ENCODE data around the gene TXNDC2. TPM values are rescaled to one million over a fixed set of nuclear protein-coding genes. Genes with fewer than 3 reads are reported as not detected.

Gene TXNDC2
- total RNA-seq, 2 donors from 2014 or later, result 3.6 TPM; not detected in 1

DNA sequence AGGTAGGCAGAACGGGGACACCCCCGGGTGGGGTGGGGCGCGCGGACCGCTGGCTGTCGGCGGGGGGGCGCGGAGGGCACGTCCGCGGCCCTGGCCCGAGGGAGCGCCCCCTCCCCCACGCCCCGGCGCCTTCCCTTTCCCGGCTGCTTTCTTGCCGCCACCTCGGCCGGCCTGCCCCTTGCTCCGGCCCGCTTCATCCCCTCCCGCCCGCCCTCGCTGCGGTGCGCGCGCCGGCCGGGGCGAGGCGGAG is 28.5 kb downstream of the TXNDC2 start:
- H3K4me1 ChIP-seq (replicated peaks), result peaks cover 5% of the 10 kb centered on the region
- DNase-seq (ENCODE audit: low spot score), result no peak
- peak overlapping the region; percentile 99 to 100 for H3K27ac ChIP-seq
- no peaks in the 10 kb centered on the region for H3K36me3 ChIP-seq
- no peaks in the 10 kb centered on the region for H3K9me3 ChIP-seq
- TF ChIP-seq POLR2AphosphoS5 (IDR thresholded peaks at IDR 0.05) (no peak), POLR2A (IDR thresholded peaks at IDR 0.05) (no peak)
- TF ChIP-seq, protein P1, sequence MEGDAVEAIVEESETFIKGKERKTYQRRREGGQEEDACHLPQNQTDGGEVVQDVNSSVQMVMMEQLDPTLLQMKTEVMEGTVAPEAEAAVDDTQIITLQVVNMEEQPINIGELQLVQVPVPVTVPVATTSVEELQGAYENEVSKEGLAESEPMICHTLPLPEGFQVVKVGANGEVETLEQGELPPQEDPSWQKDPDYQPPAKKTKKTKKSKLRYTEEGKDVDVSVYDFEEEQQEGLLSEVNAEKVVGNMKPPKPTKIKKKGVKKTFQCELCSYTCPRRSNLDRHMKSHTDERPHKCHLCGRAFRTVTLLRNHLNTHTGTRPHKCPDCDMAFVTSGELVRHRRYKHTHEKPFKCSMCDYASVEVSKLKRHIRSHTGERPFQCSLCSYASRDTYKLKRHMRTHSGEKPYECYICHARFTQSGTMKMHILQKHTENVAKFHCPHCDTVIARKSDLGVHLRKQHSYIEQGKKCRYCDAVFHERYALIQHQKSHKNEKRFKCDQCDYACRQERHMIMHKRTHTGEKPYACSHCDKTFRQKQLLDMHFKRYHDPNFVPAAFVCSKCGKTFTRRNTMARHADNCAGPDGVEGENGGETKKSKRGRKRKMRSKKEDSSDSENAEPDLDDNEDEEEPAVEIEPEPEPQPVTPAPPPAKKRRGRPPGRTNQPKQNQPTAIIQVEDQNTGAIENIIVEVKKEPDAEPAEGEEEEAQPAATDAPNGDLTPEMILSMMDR (IDR thresholded peaks at IDR 0.05), result no peak
- no peaks in the 10 kb centered on the region for H3K27me3 ChIP-seq (replicated peaks; ENCODE audit: insufficient read depth)
- intact Hi-C loops (cut with DNase I), result loop anchor here (2.0 to 10.0 kb wide), 3 partner anchors 59 to 579 kb away; partner anchors contain the start of gene TWSG1
- H3K4me3 ChIP-seq, result peak overlapping the region; percentile 88 to 96
- 0% methylated on average over 29 of the region's 35 CpGs for WGBS

GRCh38 chr18:9914584-9915290 is 29.0 kb downstream of the TXNDC2 start:
- no peaks in the 10 kb centered on the region for H3K9me3 ChIP-seq
- under 1% methylated on average over 75 of the region's 77 CpGs for WGBS
- peak overlapping the region; percentile 99 to 100 for H3K27ac ChIP-seq
- peak; percentile 71 for DNase-seq (ENCODE audit: low spot score)
- H3K4me1 ChIP-seq (replicated peaks), result peaks cover 5% of the 10 kb centered on the region
- TF ChIP-seq, protein P1 (IDR thresholded peaks at IDR 0.05), result no peak
- TF ChIP-seq POLR2AphosphoS5 (IDR thresholded peaks at IDR 0.05) (peak; percentile 51), POLR2A (IDR thresholded peaks at IDR 0.05) (peak; percentile 19)
- H3K4me3 ChIP-seq, result peak overlapping the region; percentile 88 to 96
- no peaks in the 10 kb centered on the region for H3K27me3 ChIP-seq (replicated peaks; ENCODE audit: insufficient read depth)
- no peaks in the 10 kb centered on the region for H3K36me3 ChIP-seq
- intact Hi-C loops (cut with DNase I), result loop anchor here (2.0 to 10.0 kb wide), 4 partner anchors 60 to 580 kb away; partner anchors contain the start of genes RAB31 and TWSG1

DNA sequence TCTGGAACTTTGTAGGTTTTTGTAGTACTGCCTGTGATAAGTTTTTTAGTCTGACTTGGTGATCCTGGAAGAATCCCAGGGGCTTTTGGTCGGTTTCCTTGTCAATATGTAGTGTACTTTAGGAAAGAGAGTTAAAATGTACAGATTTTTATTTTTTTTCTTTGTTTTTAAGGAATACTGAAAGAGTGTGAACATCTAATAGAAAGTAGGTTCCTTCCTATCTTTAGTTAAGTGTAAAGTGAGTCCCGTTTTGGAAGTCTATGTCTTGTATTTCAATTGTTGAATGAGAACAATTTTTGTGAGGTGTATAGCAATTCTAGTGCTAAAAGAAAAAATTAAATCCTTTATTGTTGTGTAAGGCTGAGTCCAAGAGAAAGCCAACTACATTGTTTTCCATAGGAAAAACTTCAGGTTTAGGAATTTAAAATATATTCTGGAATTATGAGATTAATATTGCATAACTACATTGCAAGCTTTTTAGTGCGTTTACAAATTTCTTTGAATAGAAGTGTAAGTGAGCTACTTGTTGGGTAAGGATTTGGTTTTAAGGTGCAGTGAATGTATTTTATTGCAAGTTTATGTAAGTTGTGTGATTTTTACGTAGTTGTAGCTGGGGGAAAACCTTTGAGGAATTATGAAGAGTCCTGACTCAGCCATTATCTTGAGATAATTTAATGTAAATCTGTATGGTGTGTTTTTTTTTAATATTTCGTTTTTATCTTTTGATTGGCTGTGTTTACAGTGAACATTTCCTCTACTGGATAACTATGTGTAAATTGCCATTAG is 29.7 kb downstream of the TXNDC2 start:
- Histone ChIP-seq H3K4me1 (replicated peaks) (peaks cover 5% of the 10 kb centered on the region), H3K9me3 (no peaks in the 10 kb centered on the region), H3K36me3 (no peaks in the 10 kb centered on the region), H3K27ac (peak overlapping the region; percentile 99 to 100), H3K4me3 (peak overlapping the region; percentile 88 to 96), H3K27me3 (replicated peaks; ENCODE audit: insufficient read depth) (no peaks in the 10 kb centered on the region)
- 11% methylated on average over 5 of the region's 5 CpGs for WGBS
- intact Hi-C loops (cut with DNase I), result loop anchor here (2.0 to 10.0 kb wide), 3 partner anchors 61 to 581 kb away; partner anchors contain the start of genes RAB31 and TWSG1
- TF ChIP-seq, protein P1 (IDR thresholded peaks at IDR 0.05), result no peak
- TF ChIP-seq POLR2AphosphoS5 (IDR thresholded peaks at IDR 0.05) (no peak), POLR2A (IDR thresholded peaks at IDR 0.05) (no peak)
- no peak for DNase-seq (ENCODE audit: low spot score)

DNA sequence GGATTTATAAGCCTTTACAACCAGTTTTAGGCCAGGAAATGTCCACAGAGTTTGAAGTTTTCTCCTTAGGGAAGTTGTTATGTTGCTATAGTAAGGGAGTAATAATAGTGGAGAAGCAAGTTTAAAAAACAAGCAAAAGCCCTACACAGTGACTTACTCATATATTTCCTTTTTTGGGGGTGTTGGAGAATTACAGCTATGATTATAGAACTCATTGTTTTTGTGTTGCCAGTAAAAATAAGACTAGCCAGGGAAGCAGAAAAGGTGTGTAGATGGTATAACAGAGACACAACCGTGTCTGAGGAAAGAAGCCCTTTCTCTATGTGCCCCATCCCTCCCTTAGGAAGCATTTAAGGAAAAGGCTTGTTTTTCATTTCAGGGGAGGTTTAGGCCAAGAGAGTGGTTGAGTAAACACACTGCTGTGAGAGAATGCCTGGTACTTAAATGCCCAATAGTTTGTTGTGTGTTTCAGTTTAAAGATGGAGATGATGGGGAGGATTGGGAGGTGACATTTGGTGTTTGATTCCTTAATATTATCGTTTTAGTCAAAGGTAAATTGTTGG is 30.4 kb downstream of the TXNDC2 start:
- H3K27me3 ChIP-seq (replicated peaks; ENCODE audit: insufficient read depth), result no peaks in the 10 kb centered on the region
- no peaks in the 10 kb centered on the region for H3K36me3 ChIP-seq
- no peak for TF ChIP-seq POLR2AphosphoS5 (IDR thresholded peaks at IDR 0.05)
- TF ChIP-seq POLR2A (IDR thresholded peaks at IDR 0.05), result no peak
- TF ChIP-seq, protein P1 (IDR thresholded peaks at IDR 0.05), result no peak
- peaks cover 5% of the 10 kb centered on the region for H3K4me1 ChIP-seq (replicated peaks)
- no peak for DNase-seq (ENCODE audit: low spot score)
- no peaks in the 10 kb centered on the region for H3K9me3 ChIP-seq
- WGBS, result 8% methylated on average over 2 of the region's 2 CpGs
- intact Hi-C loops (cut with DNase I), result loop anchor here (5.0 to 10.0 kb wide), 2 partner anchors 209 to 581 kb away; partner anchors contain the start of genes RAB31 and TWSG1
- H3K4me3 ChIP-seq, result no peak overlapping the region
- H3K27ac ChIP-seq, result peak overlapping the region; percentile 15 to 100

All from prostate gland (tissue), 2 donors.